GM19238 (cell line): ENCODE results near the gene TRPV2.
A peak's percentile ranks its signal among the peaks of the same experiment; 100 is the strongest.
"Not testable (repeated sequence)": the region's sequence is repeated elsewhere in the genome, so short reads cannot be mapped to it uniquely, and the experiment has no call there.

ENCODE experiments used
- DNase-seq: peaks from one replicate; pipeline ENCODE4 v3.0.0; 2011; ENCODE audit warnings: low spot score; ENCODE audit not compliant: insufficient read length

TRPV2 gene

GRCh38 chr17:16415031-16415924 lies at the start of gene TRPV2:
TSS of gene TRPV2 (plus strand) at chr17:16415571. CDS start at chr17:16417669, 2,098 bp downstream.
- DNase-seq, result peak; percentile 58

DNA sequence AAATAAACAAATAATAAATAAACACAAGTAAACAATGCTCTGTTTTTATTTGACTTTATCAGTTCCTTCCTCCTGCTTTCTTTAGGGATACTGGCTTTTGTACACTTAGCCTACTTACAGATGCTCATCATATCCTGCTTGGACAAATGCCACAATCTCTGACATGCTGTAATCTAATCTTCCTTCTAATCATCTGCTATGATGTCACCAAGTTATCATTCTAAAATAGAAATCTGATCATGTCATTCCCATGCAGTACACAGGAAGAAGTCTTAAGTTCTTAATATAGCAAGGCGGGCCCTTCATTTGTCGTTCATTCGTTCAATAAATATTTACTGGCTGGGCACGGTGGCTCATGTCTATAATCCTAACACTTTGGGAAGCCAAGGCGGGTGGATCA lies 43.6 kb upstream of the TRPV2 start:
- no peak for DNase-seq

DNA sequence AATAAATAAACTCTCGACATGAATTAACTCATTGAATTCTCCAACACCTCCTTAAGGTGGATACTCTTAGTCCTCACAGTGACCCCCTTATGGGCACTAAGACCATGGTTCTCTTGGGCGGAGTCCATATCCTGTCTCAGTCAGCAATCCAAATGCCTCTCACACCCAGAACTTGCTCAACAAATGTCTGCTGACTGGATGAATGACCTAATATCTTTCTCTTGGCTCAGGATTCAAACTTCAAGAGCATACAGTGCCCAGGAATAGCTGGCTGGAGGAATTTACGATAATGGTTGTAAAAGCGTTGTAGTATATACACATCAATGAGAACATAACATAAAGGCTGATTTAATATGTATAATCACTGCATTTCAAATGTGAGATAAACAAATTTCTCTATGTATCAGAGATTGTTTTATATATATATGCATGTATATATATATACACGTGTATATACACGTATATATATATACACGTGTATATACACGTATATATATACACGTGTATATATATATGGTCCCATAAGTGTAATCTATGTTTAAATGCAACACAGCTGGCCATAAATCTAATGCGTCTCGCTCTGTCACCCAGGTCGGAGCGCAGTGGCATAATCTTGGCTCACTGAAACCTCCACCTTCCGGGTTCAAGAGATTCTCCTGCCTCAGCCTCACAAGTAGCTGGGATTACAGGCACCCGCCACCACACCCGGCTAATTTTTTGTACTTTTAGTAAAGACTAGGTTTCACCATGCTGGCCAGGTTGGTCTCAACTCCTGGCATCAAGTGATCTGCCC lies 41.0 kb upstream of the TRPV2 start:
- DNase-seq, result no peak

DNA sequence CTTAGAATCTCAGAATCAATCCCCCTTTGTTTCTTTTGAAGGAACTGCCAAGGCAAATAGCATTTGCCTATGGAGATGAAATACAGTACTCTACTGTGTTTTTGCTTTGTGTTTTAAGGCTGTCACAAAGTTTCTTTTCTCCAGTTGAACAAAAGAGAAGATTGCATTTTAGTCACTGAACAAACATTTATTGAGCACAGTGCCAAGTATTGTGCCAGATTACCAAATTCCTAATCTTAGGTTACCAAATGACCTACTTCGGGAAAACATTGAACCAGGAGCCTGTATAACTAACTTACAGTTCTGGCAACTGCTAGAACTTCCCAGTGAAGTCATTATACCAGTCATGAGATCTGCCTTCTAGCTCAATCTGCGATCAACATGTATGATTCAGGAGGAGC lies 37.4 kb upstream of the TRPV2 start:
- DNase-seq, result no peak

GRCh38 chr17:16378636-16379282 lies 36.6 kb upstream of the TRPV2 start:
- no peak for DNase-seq

DNA sequence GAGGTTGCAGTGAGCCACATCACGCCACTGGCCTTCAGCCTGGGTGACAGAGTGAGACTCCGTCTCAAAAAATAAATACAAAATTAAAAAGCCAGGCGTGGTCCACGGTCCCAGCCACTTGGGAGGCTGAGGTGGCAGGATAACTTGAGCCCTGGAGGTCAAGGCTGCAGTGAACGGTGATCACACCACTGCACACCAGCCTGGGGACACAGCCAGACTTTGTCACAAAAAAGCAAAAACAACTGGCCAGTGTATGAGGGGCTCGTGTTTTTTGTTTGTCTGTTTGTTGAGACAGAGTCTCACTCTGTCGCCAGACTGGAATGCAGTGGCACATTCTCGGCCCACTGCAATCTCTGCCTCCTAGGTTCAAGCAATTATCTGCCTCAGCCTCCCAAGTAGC lies 35.7 kb upstream of the TRPV2 start:
- no peak for DNase-seq

DNA sequence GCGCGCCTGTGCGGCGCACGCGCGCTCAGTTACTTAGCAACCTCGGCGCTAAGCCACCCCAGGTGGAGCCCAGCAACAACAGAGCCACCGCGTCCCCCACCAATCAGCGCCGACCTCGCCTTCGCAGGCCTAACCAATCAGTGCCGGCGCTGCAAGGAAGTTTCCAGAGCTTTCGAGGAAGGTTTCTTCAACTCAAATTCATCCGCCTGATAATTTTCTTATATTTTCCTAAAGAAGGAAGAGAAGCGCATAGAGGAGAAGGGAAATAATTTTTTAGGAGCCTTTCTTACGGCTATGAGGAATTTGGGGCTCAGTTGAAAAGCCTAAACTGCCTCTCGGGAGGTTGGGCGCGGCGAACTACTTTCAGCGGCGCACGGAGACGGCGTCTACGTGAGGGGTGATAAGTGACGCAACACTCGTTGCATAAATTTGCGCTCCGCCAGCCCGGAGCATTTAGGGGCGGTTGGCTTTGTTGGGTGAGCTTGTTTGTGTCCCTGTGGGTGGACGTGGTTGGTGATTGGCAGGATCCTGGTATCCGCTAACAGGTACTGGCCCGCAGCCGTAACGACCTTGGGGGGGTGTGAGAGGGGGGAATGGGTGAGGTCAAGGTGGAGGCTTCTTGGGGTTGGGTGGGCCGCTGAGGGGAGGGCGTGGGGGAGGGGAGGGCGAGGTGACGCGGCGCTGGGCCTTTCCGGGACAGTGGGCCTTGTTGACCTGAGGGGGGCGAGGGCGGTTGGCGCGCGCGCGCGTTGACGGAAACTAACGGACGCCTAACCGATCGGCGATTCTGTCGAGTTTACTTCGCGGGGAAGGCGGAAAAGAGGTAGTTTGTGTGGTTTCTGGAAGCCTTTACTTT lies 34.5 kb upstream of the TRPV2 start, which contains the start of gene UBB:
UBB (plus strand) TSS at position 452 of the 856 bp plus-strand sequence. CDS start 817 bp downstream, outside the sequence.
- DNase-seq, result peak; percentile 86

- DNase-seq, result no peak
Measured at GRCh38 chr17:16381496-16381820, 33.9 kb upstream of the TRPV2 start.

- no peak for DNase-seq
Measured at GRCh38 chr17:16383216-16383615, 32.2 kb upstream of the TRPV2 start.

- no peak for DNase-seq
Measured at GRCh38 chr17:16383772-16384287, 31.5 kb upstream of the TRPV2 start.

GRCh38 chr17:16384557-16384956 lies 30.8 kb upstream of the TRPV2 start:
- DNase-seq, result no peak

DNA sequence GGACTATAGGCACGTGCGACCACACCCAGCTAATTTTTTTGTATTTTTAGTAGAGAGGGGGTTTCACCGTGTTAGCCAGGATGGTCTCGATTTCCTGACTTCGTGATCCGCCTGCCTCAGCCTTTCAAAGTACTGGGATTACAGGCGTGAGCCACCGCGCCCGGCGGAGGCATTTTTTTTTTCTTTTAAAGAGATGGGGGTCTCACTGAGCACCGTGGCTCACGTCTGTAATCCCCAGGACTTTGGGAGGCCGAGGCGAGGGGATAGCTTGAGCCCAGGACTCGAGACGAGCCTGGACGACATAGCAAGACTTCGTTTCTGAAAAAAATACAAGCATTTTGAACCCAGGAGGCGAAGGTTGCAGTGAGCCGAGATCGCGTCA lies 29.3 kb upstream of the TRPV2 start:
- not testable (repeated sequence) for DNase-seq

DNA sequence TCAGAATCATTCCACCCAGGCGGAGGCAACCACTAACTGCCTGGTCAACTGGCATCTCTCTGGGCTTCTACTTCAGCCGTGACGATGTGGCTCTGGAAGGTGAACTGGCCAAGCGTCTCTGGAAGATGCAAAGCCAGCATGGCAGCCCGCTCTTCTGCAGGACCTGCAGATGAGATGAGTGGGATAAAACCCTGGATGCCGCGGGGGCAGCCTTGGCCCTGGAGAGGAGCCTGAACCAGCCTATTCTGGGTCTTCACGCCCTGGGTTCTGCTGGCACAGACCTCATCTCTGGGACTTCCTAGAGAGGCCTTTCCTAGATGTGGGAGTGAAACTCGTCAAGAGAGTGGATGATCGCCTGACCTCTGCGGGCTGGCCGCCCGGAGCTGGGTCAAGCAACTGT lies 23.9 kb upstream of the TRPV2 start:
- no peak for DNase-seq

GRCh38 chr17:16392491-16392890 lies 22.9 kb upstream of the TRPV2 start:
- not testable (repeated sequence) for DNase-seq

DNA sequence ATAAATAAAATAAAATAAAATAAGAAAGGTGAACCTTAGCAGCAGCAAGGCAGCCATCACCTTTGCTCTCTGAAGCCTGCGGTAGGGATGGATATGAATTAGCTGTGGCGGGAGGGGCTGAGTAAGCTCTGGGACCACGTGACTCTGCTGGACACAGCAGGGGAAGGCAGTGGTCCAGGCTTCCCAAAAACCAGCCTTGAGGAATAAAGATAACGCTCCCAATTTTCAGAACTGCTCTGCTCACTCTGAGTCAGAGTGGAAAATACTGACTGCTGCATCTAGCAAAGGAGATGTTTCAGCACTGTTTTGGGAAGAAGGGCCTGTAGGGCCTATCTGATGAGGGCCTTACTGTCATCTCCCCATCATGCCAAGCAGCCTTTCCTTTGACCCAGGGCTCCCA lies 19.5 kb upstream of the TRPV2 start:
- DNase-seq, result not testable (repeated sequence)

DNA sequence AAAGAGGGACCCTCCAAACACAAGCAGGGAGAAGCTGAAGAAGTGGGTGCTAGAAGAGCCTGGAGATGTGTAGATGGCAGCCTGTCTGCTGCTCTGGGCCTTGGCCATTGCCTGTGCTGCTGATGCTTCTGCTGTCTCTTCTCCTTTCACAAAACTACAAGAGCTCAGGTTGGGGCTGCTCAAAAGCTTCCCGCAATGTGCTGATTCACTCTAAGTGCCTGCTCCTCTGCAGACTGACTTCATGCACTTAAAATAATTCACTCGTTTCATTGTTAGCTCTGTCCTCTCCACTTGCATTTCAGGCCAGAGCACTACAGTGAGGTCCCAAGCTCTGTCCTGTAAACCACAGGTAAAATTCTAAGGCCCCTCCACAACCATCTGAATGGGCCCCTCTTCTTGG lies 18.7 kb upstream of the TRPV2 start:
- DNase-seq, result not testable (repeated sequence)

DNA sequence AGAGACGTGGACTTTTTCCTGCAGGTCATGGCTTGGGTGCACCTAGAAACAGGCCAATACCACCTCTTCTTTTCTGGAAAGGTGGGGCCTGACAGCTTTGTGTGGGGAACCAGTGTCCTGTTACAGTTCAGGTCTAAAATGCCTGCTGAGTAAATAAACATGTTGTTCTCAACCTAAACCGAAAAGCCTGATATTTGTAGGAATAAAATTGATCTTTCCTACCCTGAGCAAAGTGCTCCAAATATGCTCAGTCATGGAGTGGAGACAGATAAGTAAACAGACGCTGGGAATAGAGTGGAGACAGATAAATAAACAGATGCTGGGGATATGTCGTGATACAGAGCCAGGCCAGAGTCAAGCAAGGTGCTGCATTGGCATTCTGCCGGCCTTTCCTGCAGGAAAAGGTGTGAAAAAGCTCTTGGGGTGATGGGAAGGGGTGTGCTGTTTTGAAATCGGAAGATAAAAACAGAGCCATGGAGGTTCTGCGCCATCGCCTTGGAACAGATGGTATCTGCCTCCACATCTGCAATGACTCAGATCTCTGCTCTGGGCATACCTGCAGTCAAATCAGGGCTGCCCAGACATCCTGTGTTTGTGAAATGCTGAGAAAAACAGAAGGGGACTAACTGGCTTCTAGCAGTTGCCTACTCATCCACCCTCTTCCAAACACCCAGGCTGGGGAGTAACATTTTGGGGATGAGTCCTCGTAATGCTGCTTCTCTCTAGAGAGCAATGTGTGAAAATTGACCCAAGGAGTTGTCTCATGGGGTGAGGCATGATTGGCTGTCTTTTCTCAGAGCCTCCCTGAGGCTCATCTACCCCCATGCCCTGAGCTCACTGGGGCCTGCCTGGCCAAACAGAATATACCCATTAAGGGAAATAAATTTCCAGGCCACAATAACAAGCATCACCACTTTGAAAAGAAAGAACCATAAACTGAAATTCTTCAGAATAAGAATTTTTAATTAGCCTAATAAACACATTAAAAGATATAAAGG lies 16.8 kb upstream of the TRPV2 start:
- DNase-seq, result no peak

DNA sequence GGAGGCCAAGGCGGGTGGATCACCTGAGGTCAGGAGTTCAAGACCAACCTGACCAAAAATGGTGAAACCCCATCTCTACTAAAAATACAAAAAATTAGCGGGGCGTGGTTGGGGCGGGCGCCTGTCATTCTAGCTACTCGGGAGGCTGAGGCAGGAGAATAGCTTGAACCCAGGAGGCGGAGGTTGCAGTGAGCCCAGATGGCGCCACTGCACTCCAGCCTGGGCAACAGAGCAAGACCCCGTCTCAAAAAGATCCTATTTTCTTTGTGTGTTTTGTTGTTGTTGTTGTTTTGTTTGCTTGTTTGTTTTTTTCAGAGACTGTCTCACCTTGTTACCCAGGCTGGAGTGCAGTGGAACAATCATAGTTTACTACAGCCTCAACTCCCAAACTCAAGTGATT lies 11.5 kb upstream of the TRPV2 start:
- not testable (repeated sequence) for DNase-seq
